Uterus (tissue), 4 donors: ENCODE data around the gene TPI1. TPM values are rescaled to one million over a fixed set of nuclear protein-coding genes. Genes with fewer than 3 reads are reported as not detected.
"Not testable (repeated sequence)": the region's sequence is repeated elsewhere in the genome, so short reads cannot be mapped to it uniquely, and the experiment has no call there.

Experiments used
- DNase-seq, 2 donors: peaks; one replicate each; pipeline ENCODE4 v3.0.0-alpha.2; 2019 to 2020
- H3K27ac ChIP-seq, 2 donors: fragments of 200-600 bp; sonication (generic); 1 replicate in 1 of 2; 2 replicates in 1 of 2; pipeline ENCODE4 v1.5.1; 2016 to 2018
- H3K27me3 ChIP-seq, 2 donors: fragments of 200-600 bp; sonication (generic); one replicate each; pipeline ENCODE4 v1.5.1; 2018 to 2019; ENCODE audit warnings: control low read depth in 1 of 2
- H3K36me3 ChIP-seq, 2 donors: fragments of 200-600 bp; sonication (generic); one replicate each; pipeline ENCODE4 v1.5.1; 2019; ENCODE audit warnings: control low read depth in 1 of 2
- H3K4me1 ChIP-seq, 2 donors: fragments of 200-600 bp; sonication (generic); one replicate each; pipeline ENCODE4 v1.5.1; 2018 to 2019; ENCODE audit warnings: control low read depth in 1 of 2
- H3K4me3 ChIP-seq, 2 donors: fragments of 200-600 bp; sonication (generic); 1 replicate in 1 of 2; 2 replicates in 1 of 2; pipeline ENCODE4 v1.5.1; 2018 to 2019; ENCODE audit warnings: mild to moderate bottlenecking in 1 of 2
- H3K9me3 ChIP-seq, 2 donors: fragments of 200-600 bp; sonication (generic); one replicate each; pipeline ENCODE4 v1.5.1; 2019; ENCODE audit warnings: control low read depth in 1 of 2
- POLR2A ChIP-seq, 2 donors: fragments of 450-650 bp; IDR thresholded peaks; one replicate each; pipeline ENCODE4 v1.6.1; 2016; ENCODE audit warnings: antibody characterized with exemption in 2 of 2, mild to moderate bottlenecking in 1 of 2, moderate library complexity in 1 of 2
- intact Hi-C: fragments of 100-400 bp; cut with DNase I; formaldehyde crosslinking; loops from one replicate; pipeline ENCODE4 v1.15.1; 2023; ENCODE audit warnings: low total_unique reads
- total RNA-seq, 4 donors: library from RNA; depleted of rRNA in 3 of 4; stranded (reverse); fragments of >200 nt in 3 of 4; gene quantifications; one replicate each; pipeline versions ENCODE4 v1.1.0 to v1.2.4, GENCODE V29; 2014 to 2023
- TF ChIP-seq, protein P1 (sequence below), 4 experiments: fragments of 200-600 bp in 2 of 4; fragments of 450-650 bp in 2 of 4; sonication (generic) in 2 of 4; IDR thresholded peaks; one replicate each; pipeline ENCODE4 v1.5.1; 2016 to 2019; ENCODE audit warnings: antibody characterized with exemption in 4 of 4, mild to moderate bottlenecking in 2 of 4, moderate library complexity in 1 of 4
- donor health status: DM: yes; HTN: yes; CAD: no.

Gene TPI1
- total RNA-seq, 4 donors from 2014 or later: 159 to 307 (median 240) TPM

DNA sequence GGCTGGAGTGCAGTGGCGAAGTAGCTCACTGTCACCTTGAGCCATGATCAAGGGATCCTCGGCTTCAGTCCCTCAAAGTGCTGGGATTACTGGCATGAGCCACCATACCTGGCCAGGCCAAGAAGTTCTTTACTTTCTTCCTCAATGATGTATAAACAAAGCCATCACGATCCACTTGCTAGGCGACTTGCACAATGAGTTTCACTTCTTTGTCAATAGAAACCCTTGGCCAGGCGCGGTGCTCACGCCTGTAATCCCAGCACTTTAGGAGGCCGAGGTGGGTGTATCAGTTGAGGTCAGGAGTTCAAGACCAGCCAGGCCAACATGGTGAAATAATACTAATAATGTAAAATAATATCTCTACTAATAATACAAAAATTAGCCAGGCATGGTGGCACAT, 20.1 kb downstream of the TPI1 start:
- Histone ChIP-seq H3K9me3 (no peaks in the 10 kb centered on the region), H3K4me3 (no peak overlapping the region), H3K27ac (no peak overlapping the region), H3K4me1 (no peaks in the 10 kb centered on the region), H3K36me3 (no peaks in the 10 kb centered on the region), H3K27me3 (no peaks in the 10 kb centered on the region)
- intact Hi-C loops: no loop called here
- TF ChIP-seq, protein P1, sequence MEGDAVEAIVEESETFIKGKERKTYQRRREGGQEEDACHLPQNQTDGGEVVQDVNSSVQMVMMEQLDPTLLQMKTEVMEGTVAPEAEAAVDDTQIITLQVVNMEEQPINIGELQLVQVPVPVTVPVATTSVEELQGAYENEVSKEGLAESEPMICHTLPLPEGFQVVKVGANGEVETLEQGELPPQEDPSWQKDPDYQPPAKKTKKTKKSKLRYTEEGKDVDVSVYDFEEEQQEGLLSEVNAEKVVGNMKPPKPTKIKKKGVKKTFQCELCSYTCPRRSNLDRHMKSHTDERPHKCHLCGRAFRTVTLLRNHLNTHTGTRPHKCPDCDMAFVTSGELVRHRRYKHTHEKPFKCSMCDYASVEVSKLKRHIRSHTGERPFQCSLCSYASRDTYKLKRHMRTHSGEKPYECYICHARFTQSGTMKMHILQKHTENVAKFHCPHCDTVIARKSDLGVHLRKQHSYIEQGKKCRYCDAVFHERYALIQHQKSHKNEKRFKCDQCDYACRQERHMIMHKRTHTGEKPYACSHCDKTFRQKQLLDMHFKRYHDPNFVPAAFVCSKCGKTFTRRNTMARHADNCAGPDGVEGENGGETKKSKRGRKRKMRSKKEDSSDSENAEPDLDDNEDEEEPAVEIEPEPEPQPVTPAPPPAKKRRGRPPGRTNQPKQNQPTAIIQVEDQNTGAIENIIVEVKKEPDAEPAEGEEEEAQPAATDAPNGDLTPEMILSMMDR (IDR thresholded peaks at IDR 0.05): no peak
- TF ChIP-seq POLR2A (IDR thresholded peaks at IDR 0.05): no peak
- DNase-seq: no peak

DNA sequence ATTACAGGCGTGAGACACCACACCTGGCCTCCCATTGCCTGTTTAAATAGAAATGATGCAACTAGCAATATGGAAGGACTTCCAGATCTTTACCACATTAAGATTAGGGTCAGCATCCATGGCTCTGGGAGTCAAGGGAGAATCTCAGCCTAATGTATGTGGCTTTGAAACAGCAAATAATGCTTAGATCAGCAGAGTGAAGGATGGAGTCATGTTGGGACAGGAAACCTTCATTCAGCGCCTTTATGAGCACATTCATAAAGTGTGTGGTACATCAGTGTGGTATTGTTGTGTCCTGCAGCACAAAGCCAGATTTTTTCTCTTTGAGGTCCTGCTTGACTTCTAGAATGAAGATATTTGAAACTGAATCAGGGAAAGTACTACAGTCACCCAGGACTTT, 21.0 kb downstream of the TPI1 start:
- no peak for DNase-seq
- H3K9me3 ChIP-seq: no peaks in the 10 kb centered on the region
- TF ChIP-seq POLR2A (IDR thresholded peaks at IDR 0.05): no peak
- TF ChIP-seq, protein P1 (IDR thresholded peaks at IDR 0.05): no peak
- H3K4me1 ChIP-seq: no peaks in the 10 kb centered on the region
- H3K36me3 ChIP-seq: no peaks in the 10 kb centered on the region
- H3K27me3 ChIP-seq: no peaks in the 10 kb centered on the region
- intact Hi-C loops: no loop called here
- no peak overlapping the region for H3K4me3 ChIP-seq
- H3K27ac ChIP-seq: no peak overlapping the region

- H3K27me3 ChIP-seq, H3K36me3 ChIP-seq, DNase-seq, H3K4me3 ChIP-seq, H3K4me1 ChIP-seq, H3K9me3 ChIP-seq, H3K27ac ChIP-seq, intact Hi-C loops: not testable (repeated sequence)
Measured at GRCh38 chr12:6888794-6889193, 21.5 kb downstream of the TPI1 start.

- H3K4me1 ChIP-seq, H3K4me3 ChIP-seq, intact Hi-C loops, H3K27me3 ChIP-seq, DNase-seq, H3K9me3 ChIP-seq, H3K36me3 ChIP-seq: not testable (repeated sequence)
- peak overlapping the region; percentile 90 for H3K27ac ChIP-seq
Measured at GRCh38 chr12:6889775-6890573, 22.6 kb downstream of the TPI1 start.

GRCh38 chr12:6890789-6891645, 23.7 kb downstream of the TPI1 start:
- peak; percentile 97 to 98 for DNase-seq
- H3K4me1 ChIP-seq: no peaks in the 10 kb centered on the region
- intact Hi-C loops: no loop called here
- H3K4me3 ChIP-seq: peak overlapping the region; percentile 34 to 37
- peak overlapping the region; percentile 90 for H3K27ac ChIP-seq
- TF ChIP-seq, protein P1 (IDR thresholded peaks at IDR 0.05): peak; percentile 84 to 97 (median 94)
- TF ChIP-seq POLR2A (IDR thresholded peaks at IDR 0.05): peak; percentile 67 to 81
- H3K27me3 ChIP-seq: no peaks in the 10 kb centered on the region
- no peaks in the 10 kb centered on the region for H3K9me3 ChIP-seq
- H3K36me3 ChIP-seq: no peaks in the 10 kb centered on the region

DNA sequence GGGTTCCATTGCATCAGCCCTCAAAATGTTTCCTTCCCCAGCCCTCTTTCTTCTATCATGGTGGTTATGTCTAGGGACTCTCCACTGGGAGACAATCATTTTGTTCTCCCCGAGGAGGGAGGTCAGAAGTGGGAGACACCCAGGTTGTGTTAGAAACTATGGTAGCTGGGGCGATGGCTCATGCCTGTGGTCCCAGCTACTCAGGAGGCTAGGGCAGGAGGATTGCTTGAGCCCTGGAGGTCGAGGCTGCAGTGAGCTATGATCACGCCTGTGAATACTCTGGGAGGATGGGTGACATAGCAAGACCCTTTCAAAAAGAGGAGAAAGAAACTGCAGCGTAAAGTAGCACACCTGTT, 24.3 kb downstream of the TPI1 start:
- H3K27me3 ChIP-seq: no peaks in the 10 kb centered on the region
- peak overlapping the region; percentile 86 to 90 for H3K27ac ChIP-seq
- H3K4me1 ChIP-seq: no peaks in the 10 kb centered on the region
- H3K36me3 ChIP-seq: no peaks in the 10 kb centered on the region
- TF ChIP-seq POLR2A (IDR thresholded peaks at IDR 0.05): no peak
- TF ChIP-seq, protein P1 (IDR thresholded peaks at IDR 0.05): no peak
- DNase-seq: no peak
- intact Hi-C loops: no loop called here
- H3K4me3 ChIP-seq: peak overlapping the region; percentile 34 to 36
- H3K9me3 ChIP-seq: no peaks in the 10 kb centered on the region

- H3K4me3 ChIP-seq, H3K27ac ChIP-seq, intact Hi-C loops, H3K4me1 ChIP-seq, H3K36me3 ChIP-seq, H3K27me3 ChIP-seq, DNase-seq, H3K9me3 ChIP-seq: not testable (repeated sequence)
Measured at GRCh38 chr12:6892683-6893082, 25.4 kb downstream of the TPI1 start.
